ENCODE results near the gene ACOT13. TPM values are rescaled to one million over a fixed set of nuclear protein-coding genes. Genes with fewer than 3 reads are reported as not detected.

Gene ACOT13
- total and polyA plus RNA-seq, 2 donors (not counting 1 experiment from before 2014, with no cell fraction given) = 3.6 to 6.6 TPM

GRCh38 chr6:24666097-24666640 is 708 bp upstream of the ACOT13 start:
- H3K4me3 Mint-ChIP-seq = peak overlapping the region; percentile 99
- Histone ChIP-seq H3K79me2 (ENCODE audit: control insufficient read depth, insufficient read depth, low read length) (peaks cover 33% of the 10 kb centered on the region), H3K36me3 (replicated peaks in 1 of 2; ENCODE audit: control extremely low read depth in 1 of 2, control insufficient read depth in 1 of 2, extremely low read depth in 1 of 2, insufficient read depth in 2 of 2, low read length in 1 of 2) (peaks cover 1 to 21% of the 10 kb centered on the region in 2 experiments), H3K27me3 (replicated peaks in 1 of 4; ENCODE audit: control extremely low read depth in 1 of 4, control insufficient read depth in 3 of 4, insufficient read depth in 4 of 4, low read length in 3 of 4) (no peaks in the 10 kb centered on the region), H3K9me3 (ENCODE audit: control extremely low read depth in 1 of 3, control insufficient read depth in 2 of 3, insufficient read depth in 1 of 3, low read length in 2 of 3) (peaks cover 0 to 8% (median 0%) of the 10 kb centered on the region in 3 donors), H3K4me2 (replicated peaks; ENCODE audit: low read depth, low read length, poor library complexity, severe bottlenecking) (peak overlapping the region; percentile 82), H3K27ac (ENCODE audit: low read length in 2 of 2) (peak overlapping the region; percentile 59 to 82), H3K4me1 (ENCODE audit: control insufficient read depth in 2 of 2, insufficient read depth in 2 of 2, low read length in 2 of 2) (peaks cover 22 to 23% of the 10 kb centered on the region in 2 donors), H3K4me3 (ENCODE audit: control extremely low read depth in 1 of 5, extremely low read depth in 1 of 5, insufficient read depth in 1 of 5, low read depth in 2 of 5, low read length in 4 of 5) (peak overlapping the region; percentile 74 to 100 (median 96)), H2AFZ (ENCODE audit: insufficient read depth, low read depth, low read length, poor library complexity, severe bottlenecking) (peak overlapping the region; percentile 92), H4K20me1 (ENCODE audit: control insufficient read depth, insufficient read depth, low read length, poor library complexity, severe bottlenecking) (no peaks in the 10 kb centered on the region), H3K9ac (ENCODE audit: low read length) (peak overlapping the region; percentile 94)
- ChIA-PET CTCF (interaction anchor here (0.9 to 3.0 kb wide), 8 partner anchors 20 to 247 kb away, joined by 5 to 28 read pairs (median 8); partner anchors contain the start of genes ALDH5A1 and KIAA0319), POLR2A (interaction anchor here (0.8 to 4.2 kb wide), 5 partner anchors 18 to 172 kb away, joined by 3 to 17 read pairs (median 3); partner anchors contain the start of genes ALDH5A1 and KIAA0319)
- peaks cover 46% of the 10 kb centered on the region for H3K4me1 Mint-ChIP-seq
- under 1% methylated on average over 26 of the region's 26 CpGs for WGBS (ENCODE audit: insufficient coverage)
- H3K27me3 Mint-ChIP-seq = no peaks in the 10 kb centered on the region
- no peak for TF ChIP-seq CTCF (IDR thresholded peaks at IDR 0.05)
- TF ChIP-seq EZH2 (IDR thresholded peaks at IDR 0.05; ENCODE audit: borderline replicate concordance, insufficient read depth, low read depth, low read length, poor library complexity, severe bottlenecking) = no peak
- peak overlapping the region; percentile 98 for H3K27ac Mint-ChIP-seq
- peaks cover 4% of the 10 kb centered on the region for H3K9me3 Mint-ChIP-seq (ENCODE audit: insufficient read depth)
- intact Hi-C loops (cut with micrococcal nuclease) = loop anchor here (1.0 to 2.0 kb wide), 3 partner anchors 29 to 171 kb away; no protein-coding TSS in a partner anchor
- no peak for DNase-seq
- ATAC-seq (ENCODE audit: low read depth) = peak; percentile 19

GRCh38 chr6:24667378-24667803 is 514 bp downstream of the ACOT13 start:
- whole genome bisulfite sequencing (ENCODE audit: insufficient coverage) = 0% methylated on average over 1 of the region's 9 CpGs
- intact Hi-C loops (cut with micrococcal nuclease) = loop anchor here (1.0 to 2.0 kb wide), 4 partner anchors 21 to 107 kb away; partner anchors contain the start of genes GMNN and KIAA0319
- Histone ChIP-seq H2AFZ (ENCODE audit: insufficient read depth, low read depth, low read length, poor library complexity, severe bottlenecking) (peak overlapping the region; percentile 92), H3K4me3 (ENCODE audit: control extremely low read depth in 1 of 5, extremely low read depth in 1 of 5, insufficient read depth in 1 of 5, low read depth in 2 of 5, low read length in 4 of 5) (peak overlapping the region; percentile 74 to 100 (median 96)), H3K27me3 (replicated peaks in 1 of 4; ENCODE audit: control extremely low read depth in 1 of 4, control insufficient read depth in 3 of 4, insufficient read depth in 4 of 4, low read length in 3 of 4) (no peaks in the 10 kb centered on the region), H3K9ac (ENCODE audit: low read length) (peak overlapping the region; percentile 94), H3K36me3 (replicated peaks in 1 of 2; ENCODE audit: control extremely low read depth in 1 of 2, control insufficient read depth in 1 of 2, extremely low read depth in 1 of 2, insufficient read depth in 2 of 2, low read length in 1 of 2) (peaks cover 1 to 16% of the 10 kb centered on the region in 2 experiments), H3K4me2 (replicated peaks; ENCODE audit: low read depth, low read length, poor library complexity, severe bottlenecking) (peak overlapping the region; percentile 82), H3K4me1 (ENCODE audit: control insufficient read depth in 2 of 2, insufficient read depth in 2 of 2, low read length in 2 of 2) (peaks cover 22 to 23% of the 10 kb centered on the region in 2 donors), H3K9me3 (ENCODE audit: control extremely low read depth in 1 of 3, control insufficient read depth in 2 of 3, insufficient read depth in 1 of 3, low read length in 2 of 3) (peaks cover 0 to 8% (median 2%) of the 10 kb centered on the region in 3 donors), H4K20me1 (ENCODE audit: control insufficient read depth, insufficient read depth, low read length, poor library complexity, severe bottlenecking) (no peaks in the 10 kb centered on the region), H3K79me2 (ENCODE audit: control insufficient read depth, insufficient read depth, low read length) (peaks cover 33% of the 10 kb centered on the region), H3K27ac (ENCODE audit: low read length in 2 of 2) (peak overlapping the region; percentile 75 to 82)
- Mint-ChIP-seq H3K4me1 (peaks cover 46% of the 10 kb centered on the region), H3K9me3 (ENCODE audit: insufficient read depth) (peaks cover 4% of the 10 kb centered on the region), H3K27ac (peak overlapping the region; percentile 98), H3K4me3 (peak overlapping the region; percentile 99), H3K27me3 (no peaks in the 10 kb centered on the region)
- ATAC-seq (ENCODE audit: low read depth) = no peak
- CTCF ChIA-PET = interaction anchor here (0.8 to 3.0 kb wide), 7 partner anchors 21 to 237 kb away, joined by 3 to 28 read pairs (median 8); partner anchors contain the start of genes ALDH5A1 and KIAA0319
- POLR2A ChIA-PET = interaction anchor here (0.6 to 4.2 kb wide), 6 partner anchors 17 to 153 kb away, joined by 3 to 17 read pairs (median 3); partner anchors contain the start of gene KIAA0319
- no peak for TF ChIP-seq CTCF (IDR thresholded peaks at IDR 0.05)
- TF ChIP-seq EZH2 (IDR thresholded peaks at IDR 0.05; ENCODE audit: borderline replicate concordance, insufficient read depth, low read depth, low read length, poor library complexity, severe bottlenecking) = no peak
- no peak for DNase-seq
